CD4-positive, alpha-beta T cell treated with Interleukin-2 at 100 ng/mL for 4 hours (primary cell): Measurements from ENCODE around the gene CDK15.
"Not testable (repeated sequence)": the region's sequence is repeated elsewhere in the genome, so short reads cannot be mapped to it uniquely, and the experiment has no call there.

Experiments
- DNase-seq: peaks from one replicate; pipeline ENCODE4 v3.0.0-alpha.2; 2020; ENCODE audit warnings: low spot score

CDK15 gene

DNA sequence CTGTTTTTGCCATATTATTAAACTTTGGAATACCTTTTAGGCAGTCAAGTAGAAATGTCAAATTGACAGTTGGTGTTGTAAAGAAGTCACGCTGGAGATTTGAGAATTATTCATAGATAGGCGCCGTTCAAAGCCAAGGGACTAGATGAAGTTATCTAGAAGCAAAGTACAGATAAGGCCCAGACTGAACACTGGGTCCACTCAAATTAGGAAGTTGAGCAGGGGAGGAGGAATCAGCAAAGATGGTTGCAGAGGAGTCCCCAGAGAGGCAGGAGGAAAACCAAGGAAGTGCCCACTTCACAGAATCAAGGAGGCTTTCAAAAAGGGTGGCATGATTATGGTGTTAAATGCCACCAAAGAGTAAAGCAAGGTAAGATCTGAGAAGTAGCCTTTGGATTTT lies 16.0 kb upstream of the CDK15 start:
- DNase-seq: no peak

DNA sequence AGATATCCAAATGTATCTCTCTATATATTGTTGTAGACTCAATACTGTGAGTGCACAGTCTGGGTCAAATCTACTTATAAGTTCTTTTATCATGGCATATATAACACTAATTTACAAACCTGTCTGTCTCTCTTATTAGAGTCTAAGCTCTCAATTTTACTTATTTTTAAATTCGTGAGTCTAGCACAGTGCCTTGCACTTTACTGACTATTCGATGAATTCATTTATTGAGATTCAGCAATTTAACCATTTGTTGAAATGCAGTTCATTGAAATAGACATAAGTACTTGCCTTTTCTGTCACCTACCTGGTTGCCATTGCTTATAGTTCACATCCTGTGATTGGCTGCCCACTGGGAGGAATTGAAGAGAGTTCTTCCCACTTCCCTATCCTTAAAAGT lies 15.3 kb upstream of the CDK15 start:
- no peak for DNase-seq

DNA sequence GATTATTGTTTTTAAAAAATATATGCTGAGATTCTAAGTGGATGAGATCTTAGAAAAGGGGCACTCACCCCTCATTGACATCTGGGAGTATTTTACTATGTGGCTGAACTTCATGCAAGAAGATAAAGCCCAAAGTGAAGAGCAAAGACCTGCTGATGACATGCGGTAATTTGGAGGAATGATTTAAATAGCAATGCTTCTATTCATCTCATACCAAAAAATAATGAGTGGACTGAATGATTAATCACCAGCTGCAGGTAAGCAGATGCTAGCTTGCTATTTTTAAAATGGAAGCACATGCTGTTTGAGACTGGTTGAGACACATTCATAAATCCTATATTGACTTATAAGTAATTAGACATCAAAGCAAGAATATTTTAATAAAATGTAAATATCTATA lies 12.7 kb upstream of the CDK15 start:
- no peak for DNase-seq

DNA sequence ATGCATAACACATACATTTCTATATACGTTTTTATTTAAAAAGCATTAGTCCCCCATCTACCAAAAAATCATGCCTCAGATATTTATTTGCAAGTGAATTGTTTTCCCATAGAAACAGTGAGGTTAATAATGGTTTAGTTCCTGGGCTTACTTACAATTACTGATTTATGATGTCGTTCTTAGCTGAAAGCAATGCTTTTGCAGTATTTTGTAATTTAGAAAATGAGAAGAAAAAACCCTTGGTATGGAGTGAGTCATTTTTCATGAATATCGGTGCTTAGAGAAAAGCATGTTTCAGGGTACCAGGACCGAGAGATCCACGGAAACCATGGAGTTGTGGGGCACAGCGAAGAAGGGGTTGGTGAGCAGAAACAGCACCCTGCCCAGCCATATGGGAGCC lies 12.0 kb upstream of the CDK15 start:
- no peak for DNase-seq

DNA sequence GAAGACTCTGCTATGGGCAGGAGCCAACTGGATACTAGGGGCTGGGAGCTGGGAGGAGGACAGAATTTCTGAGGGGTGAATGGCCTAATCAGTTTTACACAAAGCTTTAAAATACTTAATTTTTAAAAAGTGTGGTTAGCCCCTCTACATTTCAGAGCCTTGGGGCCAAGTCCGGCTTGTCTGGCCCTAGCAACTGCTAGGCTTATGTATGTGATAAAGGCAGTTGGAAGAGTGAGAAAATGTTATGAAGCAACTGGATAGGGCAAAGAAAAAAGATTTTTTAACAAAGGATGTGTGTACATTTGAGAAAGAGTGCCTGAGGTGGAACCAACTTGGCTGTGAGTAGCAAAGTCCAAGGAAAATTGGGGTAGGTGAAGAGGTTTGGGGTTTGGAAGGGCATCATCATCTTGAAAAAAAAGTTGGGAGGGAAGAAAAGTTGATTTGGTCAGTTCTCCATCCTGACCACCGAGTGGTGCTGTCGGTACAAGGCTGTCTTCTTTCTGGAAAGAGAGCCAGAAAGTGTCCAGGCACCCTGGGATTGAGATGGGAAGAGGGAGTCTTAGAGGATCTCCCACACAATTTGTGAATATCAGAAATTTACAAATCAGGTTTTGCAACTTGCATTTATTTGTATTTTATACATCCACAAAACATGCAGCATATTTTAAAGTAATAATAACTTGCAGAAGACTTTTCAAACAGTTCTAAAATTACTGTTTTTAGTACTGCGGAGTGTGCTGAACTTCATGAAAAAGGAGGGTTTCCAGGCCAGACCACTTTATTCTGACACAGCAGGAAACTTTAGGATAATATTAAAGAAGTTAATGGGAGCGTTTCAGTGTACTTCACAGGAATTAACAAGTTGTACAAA lies 10.5 kb upstream of the CDK15 start:
- no peak for DNase-seq

DNA sequence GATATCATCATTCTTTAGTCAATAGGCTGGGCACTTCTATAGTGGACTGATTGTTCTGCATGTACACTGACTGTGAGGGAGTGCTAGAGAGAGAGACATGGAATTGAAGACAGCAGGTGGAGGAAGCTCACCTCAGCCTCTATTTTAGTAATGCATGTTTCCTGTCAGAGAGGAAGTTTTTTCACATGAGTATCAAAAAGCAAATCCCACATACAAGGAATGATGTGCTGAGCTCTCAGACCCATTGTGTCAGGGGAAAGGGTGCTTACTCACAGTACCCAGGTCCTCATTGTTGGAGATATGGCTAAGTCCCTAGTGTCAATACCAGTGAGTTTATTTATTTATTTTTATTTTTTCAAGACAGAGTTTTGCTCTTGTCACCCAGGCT lies 9.9 kb upstream of the CDK15 start:
- no peak for DNase-seq

DNA sequence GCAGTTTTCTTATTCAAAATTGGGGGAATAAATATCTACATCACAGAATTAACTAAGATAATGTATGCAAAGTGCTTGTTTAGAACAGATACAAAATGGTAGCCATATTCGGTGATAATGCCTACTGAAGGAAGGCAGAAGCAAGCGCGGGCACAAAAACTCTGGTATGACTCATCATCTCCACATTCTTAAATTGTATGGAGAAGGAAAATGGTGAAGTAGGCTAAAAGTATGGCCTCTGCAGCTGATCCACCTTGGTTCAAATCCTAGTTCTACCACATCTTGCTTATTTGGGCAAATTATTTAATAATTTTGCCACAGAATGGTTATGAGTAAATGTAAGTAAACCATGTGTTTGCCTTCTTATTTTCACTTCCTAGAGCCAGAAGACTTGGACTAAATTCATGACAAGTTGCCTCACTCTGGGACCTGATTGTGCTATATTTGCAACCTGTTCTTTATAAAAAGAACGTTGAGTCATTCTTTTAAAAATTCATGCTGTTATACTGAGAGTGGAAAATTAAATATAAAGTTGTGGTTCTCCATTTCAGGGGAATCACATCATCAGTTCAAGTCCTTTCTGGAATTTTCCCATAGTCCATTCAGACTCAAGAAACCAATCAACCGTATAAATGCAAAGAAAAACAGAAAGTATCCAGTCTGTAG lies 9.0 kb upstream of the CDK15 start:
- DNase-seq: no peak

DNA sequence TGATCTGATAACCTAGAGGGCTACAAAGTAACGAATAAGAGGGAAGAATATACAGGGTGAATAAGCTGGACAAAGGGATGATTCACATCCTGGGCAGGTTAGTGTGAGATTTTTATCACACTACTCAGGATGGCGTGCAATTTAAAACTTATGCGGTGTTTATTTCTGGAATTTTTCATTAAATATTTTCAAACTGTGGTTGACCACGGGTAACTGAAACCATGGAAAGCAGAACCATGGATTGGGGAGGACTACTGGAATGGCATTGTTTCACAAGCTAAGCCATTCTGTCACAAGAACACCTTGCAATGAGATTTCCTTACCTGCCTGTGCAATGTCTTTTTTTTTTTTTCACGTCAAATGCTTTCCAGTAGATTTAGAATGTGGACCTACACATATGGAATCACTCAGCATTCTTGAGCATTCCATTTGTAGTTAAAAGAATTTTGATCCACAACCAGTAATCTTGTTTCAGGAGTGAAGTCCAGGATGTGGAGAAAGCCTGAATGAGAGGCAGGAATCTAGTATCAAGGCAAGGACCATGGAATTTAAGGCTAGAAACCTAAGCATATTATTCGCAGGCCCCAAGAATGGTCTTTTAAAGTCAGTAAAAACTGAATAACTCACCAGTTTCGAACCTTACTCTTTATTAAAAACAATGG lies 8.0 kb upstream of the CDK15 start:
- no peak for DNase-seq

DNA sequence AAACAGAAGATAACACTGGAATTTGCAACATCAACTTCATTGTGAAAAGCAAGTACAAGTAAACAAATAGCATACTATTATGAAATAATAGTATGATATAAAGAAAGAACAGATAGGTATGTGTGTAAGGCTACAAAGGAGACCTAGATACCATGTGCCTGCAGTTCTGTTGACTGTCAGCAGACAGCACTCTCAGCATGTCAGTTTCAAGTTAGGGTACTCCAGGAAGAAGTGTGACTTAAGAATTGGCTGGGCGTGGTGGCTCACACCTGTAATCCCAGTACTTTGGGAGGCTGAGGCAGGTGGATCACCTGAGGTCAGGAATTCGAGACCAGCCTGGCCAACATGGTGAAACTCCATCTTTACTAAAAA lies 7.4 kb upstream of the CDK15 start:
- not testable (repeated sequence) for DNase-seq

DNA sequence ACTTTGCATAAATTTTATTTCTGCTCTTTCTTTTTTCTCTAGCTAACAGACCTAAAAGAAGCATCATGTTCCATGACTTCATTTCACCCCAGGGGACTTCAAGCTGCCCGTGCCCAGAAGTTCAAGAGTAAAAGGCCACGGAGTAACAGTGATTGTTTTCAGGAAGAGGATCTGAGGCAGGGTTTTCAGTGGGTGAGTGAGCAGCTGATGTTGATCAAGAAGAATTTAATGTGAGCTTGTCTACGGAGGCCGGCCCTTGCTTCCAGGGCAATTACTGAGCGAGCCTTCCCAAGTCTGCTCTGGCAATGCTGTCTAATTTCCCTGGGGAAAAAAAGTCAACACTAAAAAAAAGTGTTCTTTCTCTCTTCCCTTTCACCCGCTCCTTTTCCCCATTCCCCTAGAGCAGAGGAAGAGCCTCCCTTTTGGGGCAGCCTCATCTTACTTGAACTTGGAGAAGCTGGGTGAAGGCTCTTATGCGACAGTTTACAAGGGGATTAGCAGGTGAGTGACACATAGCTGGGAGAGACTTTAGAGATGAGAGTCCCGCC lies 1.2 kb downstream of the CDK15 start:
- DNase-seq: no peak

DNA sequence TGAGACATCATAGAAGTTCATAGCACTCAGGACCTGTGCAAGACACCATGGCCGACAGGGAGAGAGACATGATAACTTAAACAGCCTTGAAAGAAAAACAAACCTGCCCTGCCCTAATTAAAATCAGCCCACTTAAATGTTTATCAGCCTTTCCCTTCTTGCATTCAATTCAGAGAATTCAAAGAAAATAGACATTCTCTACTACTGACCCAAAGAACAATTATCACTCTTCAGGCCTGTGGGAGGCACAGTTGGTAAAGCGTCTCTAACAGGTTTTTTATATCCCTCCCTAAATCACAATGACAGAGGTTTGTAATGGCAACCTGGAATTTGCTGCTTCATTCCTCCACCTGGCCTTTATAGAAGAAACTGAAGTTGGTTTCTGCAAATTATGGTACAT lies 1.7 kb downstream of the CDK15 start:
- DNase-seq: no peak

DNA sequence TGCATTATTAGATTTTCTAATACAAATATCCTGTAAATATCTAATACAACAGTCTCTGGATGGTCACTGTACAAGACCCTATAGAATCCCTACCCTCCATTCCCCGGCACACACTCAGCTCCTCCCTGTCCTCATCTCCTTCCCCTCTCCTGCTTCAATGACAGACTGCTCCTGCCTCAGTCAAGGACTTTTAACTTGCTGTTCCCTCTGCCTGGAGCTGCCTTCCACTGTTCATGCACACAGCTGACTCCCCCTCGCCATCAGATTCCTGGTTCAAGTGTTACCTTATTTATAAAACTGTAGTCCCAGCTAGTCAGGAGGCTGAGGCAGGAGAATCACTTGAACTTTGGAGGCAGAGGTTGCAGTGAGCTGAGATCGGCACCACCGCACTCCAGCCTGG lies 3.3 kb downstream of the CDK15 start:
- no peak for DNase-seq

DNA sequence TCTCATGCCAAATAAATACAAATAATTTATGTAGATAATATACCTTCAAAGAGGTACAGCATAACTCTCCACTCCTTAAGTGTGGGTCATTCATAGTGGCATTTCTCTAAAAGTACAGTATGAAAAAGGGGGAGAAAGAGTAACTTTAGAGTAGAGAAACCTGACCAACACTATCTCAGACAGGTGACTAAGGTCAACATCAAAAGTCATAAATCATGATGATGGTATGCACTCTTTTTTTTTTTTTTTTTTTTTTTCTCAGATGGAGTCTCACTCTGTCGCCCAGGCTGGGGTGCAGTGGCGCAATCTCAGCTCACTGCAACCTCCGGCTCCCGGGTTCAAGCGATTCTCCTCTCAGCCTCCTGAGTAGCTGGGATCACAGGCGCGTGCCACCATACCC lies 4.3 kb downstream of the CDK15 start:
- not testable (repeated sequence) for DNase-seq

DNA sequence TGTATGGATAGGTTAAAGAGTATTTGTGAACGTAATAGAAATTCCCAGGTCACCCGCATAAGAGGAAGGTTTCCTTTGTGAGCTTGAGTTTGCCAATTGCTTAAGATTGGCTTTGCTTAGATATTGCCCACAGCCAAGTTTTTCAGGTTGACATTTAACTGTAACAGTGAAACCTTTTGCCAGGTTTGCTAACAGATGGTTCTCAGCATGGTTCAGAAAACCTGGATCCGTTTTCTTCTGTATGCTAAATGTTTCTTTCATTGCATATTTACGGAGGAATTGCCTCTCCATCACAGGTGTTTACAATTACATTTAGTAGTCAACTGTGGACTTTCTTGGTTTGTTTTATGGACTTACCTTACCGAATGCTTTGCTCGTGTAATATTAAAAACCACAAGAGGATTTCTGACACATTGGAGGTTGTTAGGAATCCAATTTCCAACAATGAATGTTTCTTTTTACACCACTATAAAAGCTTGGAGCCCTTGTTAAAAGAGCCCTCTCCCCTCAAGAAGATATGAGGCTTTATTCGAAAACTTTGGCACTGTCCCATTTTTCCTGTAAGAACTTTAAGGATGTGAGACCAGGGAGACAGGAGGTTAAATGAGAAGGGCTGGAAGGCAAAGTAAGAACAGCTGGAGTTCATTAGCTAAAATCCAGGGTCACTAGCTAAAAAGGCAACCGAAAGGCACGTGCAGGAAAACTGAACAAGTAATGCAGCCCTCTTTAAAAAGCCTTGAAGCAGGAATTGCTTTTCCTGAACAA lies 7.8 kb downstream of the CDK15 start:
- no peak for DNase-seq

DNA sequence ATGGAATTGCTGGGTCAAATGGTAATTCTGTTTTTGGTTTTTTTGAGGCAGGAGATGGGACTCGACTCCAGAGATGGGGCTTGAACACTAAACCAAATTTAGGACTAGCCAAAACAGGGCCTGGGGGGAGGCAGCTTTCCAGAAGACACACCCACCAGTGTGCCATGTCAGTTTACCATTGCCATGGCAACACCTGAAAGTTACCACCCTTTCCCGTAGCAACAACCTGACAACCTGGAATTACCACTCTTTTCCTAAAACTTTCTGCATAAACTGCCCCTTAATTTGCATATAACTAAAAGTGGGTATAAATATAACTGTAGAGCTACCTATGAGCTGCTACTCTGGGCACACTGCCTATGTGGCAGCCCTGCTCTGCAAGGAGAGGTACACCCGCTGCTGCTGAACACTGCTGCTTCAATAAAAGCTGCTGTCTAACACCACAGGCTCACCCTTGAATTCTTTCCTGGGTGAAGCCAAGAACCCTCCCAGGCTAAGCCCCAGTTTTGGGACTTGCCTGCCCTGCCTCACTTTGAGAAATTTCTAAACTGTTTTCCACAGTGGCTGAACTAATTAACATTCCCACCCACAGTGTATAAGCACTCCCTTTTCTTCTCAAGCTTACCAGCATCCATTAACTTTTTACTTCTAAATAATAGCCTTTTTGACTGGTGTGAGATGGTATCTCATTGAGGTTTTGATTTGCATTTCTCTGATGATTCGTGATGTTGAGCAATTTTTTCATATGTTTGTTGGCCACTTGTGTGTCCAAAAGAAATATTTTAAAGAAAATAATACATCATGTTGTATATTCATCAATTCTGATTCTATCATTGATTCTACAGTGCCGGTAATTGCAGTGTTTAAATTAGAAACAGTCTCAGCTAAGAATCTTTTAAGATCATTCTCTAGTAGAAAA lies 10.6 kb downstream of the CDK15 start:
- no peak for DNase-seq

DNA sequence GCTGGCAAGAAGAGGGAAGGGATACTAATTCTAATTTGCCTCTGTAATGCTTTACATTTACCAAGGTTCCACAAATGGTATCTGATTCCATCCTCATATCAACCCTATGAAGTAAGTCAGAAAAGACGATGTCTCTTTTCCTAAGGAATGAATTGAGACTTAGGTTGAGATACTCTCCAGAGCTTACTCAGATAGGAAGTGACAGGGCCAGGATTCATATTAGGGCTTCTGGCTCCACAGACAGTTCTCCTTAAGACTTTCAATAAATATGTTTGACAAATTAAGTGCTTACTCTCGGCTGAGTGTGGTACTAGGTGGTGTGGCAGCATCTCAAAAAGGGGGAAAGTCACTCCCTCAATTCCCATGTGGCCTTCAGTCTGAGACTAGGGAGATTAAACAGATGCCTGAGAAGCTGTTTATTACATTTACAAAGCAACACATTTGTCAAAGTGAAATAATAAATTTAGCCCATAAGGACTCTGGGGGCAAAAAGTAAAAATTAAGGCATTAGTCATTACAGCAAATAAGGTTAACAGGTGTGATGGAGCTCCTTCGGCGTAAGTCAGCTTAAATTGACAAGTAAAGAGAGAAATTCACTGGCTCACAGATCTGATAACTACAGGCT lies 14.2 kb downstream of the CDK15 start:
- DNase-seq: no peak

DNA sequence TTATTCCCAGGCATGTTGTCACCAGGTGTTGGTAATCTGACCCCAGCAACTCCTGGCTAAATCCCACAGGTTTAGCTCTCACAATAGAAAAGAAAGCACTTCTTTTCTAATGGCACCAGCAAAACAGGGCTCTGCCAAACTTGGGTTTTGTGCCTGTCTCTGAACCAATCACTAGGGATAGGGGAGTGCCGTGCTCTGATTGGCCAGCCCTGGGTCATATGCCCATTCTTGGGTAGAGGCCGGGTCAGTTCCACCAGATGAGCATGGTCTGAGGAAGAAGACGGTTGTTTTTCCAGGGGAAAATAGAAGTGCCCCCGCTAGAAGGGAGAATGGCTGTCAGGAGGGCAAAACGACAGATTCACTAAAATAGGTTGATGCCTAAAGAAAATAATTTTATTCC lies 14.7 kb downstream of the CDK15 start:
- DNase-seq: no peak

DNA sequence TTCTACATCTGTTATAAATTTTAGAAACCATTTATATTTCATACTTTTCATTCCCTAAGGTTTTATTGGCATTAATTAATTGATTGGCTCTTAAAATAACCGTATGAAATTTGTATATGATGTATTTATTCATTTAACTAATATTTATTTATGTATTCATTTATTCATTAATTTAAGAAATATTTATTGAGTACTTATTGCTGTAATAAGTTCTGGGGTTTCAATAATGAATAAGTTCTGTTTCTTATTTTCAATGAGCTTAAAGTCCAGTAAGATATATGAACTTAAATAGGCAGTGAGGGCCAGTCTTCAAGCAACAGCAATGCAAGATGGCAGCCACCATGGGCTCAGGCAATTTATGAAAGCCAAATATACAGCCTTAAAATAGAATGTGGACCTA lies 17.9 kb downstream of the CDK15 start:
- DNase-seq: no peak

DNA sequence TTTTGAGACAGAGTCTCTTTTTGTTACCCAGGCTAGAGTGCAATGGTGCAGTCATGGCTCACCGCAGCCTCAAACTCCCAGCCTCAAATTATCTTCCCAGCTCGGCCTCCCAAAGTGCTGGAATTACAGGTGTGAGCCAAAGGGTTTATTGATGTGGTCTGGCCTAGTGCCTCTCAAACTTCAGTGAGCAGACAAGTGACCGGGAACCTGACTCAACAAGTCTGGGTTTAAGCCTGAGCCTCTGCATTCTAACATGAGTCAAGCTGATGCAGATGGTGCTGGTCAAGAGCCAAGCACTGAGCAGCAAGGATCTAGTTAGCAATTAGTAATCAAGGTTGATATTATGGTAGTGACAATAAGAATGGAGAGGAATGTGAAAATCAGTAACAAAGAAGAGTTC lies 21.3 kb downstream of the CDK15 start:
- no peak for DNase-seq

DNA sequence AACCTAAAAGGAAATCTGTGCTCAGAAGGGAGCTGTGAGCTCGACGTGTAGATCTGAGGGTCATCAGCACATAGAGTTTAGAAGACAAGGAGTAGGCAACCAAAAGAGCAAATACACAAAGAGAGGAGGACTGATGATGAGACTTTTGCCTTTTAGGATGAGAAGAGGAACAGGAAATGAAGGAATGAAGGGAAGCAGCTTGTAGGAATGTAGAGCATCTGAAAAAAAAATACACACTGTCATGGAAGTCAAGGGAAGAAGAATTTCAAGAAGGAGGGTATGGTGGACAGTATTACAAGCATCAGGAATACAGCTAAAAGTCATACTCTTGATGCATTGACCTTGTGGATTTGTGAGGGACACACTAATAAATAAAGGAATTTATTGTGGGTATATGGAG lies 21.9 kb downstream of the CDK15 start:
- no peak for DNase-seq

DNA sequence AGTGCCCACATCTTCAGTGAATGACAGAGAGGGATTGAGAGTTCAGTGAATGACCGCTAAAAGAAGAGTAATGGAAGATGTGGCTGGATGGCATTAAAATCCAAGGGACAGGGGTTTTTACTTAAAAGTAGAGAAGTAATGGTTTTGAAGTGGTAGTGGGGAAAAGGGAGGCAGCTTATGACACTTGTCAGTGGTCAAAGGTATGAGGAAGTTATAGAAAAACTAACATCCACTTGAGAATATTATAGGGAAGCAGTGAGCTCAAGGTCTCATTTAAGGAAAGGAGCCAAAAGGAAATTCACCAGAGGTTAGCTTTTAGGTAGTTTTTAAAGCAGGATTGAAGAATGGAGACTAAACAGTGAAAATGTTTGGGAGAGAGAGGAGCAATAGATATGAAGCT lies 24.3 kb downstream of the CDK15 start:
- DNase-seq: no peak
